NCI-H1105 (cell line): Measurements from ENCODE around the gene SRRM3.
A peak's percentile ranks its signal among the peaks of the same experiment; 100 is the strongest.
"Not testable (repeated sequence)": the region's sequence is repeated elsewhere in the genome, so short reads cannot be mapped to it uniquely, and the experiment has no call there.

Experiments used
- DNase-seq: peaks from one replicate; lab custom pipeline; 2025; lab: John Stamatoyannopoulos, UW

The SRRM3 gene

GRCh38 chr7:76315364-76315763 is 113.7 kb downstream of the SRRM3 start:
- DNase-seq, result no peak

- no peak for DNase-seq
Observed at GRCh38 chr7:76316984-76317781, 115.5 kb downstream of the SRRM3 start.

GRCh38 chr7:76317782-76318487 is 116.2 kb downstream of the SRRM3 start:
- peak; percentile 98 for DNase-seq

GRCh38 chr7:76318488-76319353 is 117.0 kb downstream of the SRRM3 start:
- DNase-seq, result peak; percentile 53

- no peak for DNase-seq
Observed at GRCh38 chr7:76325092-76325491, 123.4 kb downstream of the SRRM3 start.

GRCh38 chr7:76325811-76326210 is 124.1 kb downstream of the SRRM3 start:
- no peak for DNase-seq

GRCh38 chr7:76326646-76327233 is 125.0 kb downstream of the SRRM3 start:
- DNase-seq, result no peak

- DNase-seq, result no peak
Observed at GRCh38 chr7:76327610-76328009, 125.9 kb downstream of the SRRM3 start.

GRCh38 chr7:76328389-76328788 is 126.7 kb downstream of the SRRM3 start:
- no peak for DNase-seq

GRCh38 chr7:76329479-76329878 is 127.8 kb downstream of the SRRM3 start:
- no peak for DNase-seq

GRCh38 chr7:76330261-76330660 is 128.6 kb downstream of the SRRM3 start:
- no peak for DNase-seq

- no peak for DNase-seq
Observed at GRCh38 chr7:76330673-76331072, 129.0 kb downstream of the SRRM3 start.

- DNase-seq, result no peak
Observed at GRCh38 chr7:76332078-76332477, 130.4 kb downstream of the SRRM3 start.

- DNase-seq, result no peak
Observed at GRCh38 chr7:76333511-76334101, 131.9 kb downstream of the SRRM3 start.

GRCh38 chr7:76334320-76334967 is 132.7 kb downstream of the SRRM3 start:
- no peak for DNase-seq

GRCh38 chr7:76335417-76335816 is 133.7 kb downstream of the SRRM3 start:
- not testable (repeated sequence) for DNase-seq

- no peak for DNase-seq
Observed at GRCh38 chr7:76336094-76336493, 134.4 kb downstream of the SRRM3 start.
